B cell (primary cell): ENCODE results near the gene ZNF747. TPM values are rescaled to one million over a fixed set of nuclear protein-coding genes. Genes with fewer than 3 reads are reported as not detected.

Source experiments
- ATAC-seq: fragments of 200-7000 bp; cut with Tn5 transposase; one replicate; pipeline ENCODE4 v1.10.0; 2021; ENCODE audit warnings: low read depth, mild to moderate bottlenecking, moderate number of reproducible peaks, moderate library complexity
- CTCF ChIA-PET: fragments of 350-600 bp; sonication (Branson Sonifier 250); formaldehyde crosslinking; loops from one replicate; lab custom pipeline; 2021; ENCODE audit warnings: antibody characterized with exemption, inconsistent platforms; lab: Charles Lee
- POLR2A ChIA-PET: fragments of 350-600 bp; sonication (Branson Sonifier 250); formaldehyde crosslinking; loops from one replicate; lab custom pipeline; 2021; ENCODE audit warnings: antibody characterized with exemption; lab: Charles Lee
- DNase-seq: peaks from one replicate; pipeline ENCODE4 v3.0.0; 2013
- H2AFZ ChIP-seq: 2 replicates; pipeline ENCODE4 v1.6.1; 2012; ENCODE audit warnings: mild to moderate bottlenecking, low read depth, low read length; ENCODE audit not compliant: insufficient read depth, poor library complexity, severe bottlenecking
- H3K27ac ChIP-seq, 2 donors: 1 replicate in 1 of 2; 2 replicates in 1 of 2; pipeline ENCODE4 v1.5.1; 2012 to 2013; ENCODE audit warnings: low read length in 2 of 2, mild to moderate bottlenecking in 2 of 2, moderate library complexity in 1 of 2
- H3K27me3 ChIP-seq, 4 experiments: fragments of 200-600 bp in 1 of 4; sonication (generic) in 1 of 4; replicated peaks in 1 of 4; 1 replicate in 2 of 4; 2 replicates in 2 of 4; pipeline versions ENCODE4 v1.6.1 to v1.7.0; 2013 to 2016; ENCODE audit warnings: low read length in 3 of 4, mild to moderate bottlenecking in 2 of 4, mixed read lengths in 1 of 4, moderate library complexity in 1 of 4; ENCODE audit not compliant: insufficient read depth in 4 of 4, control insufficient read depth in 3 of 4; ENCODE audit errors: control extremely low read depth in 1 of 4
- H3K36me3 ChIP-seq, 2 experiments: replicated peaks in 1 of 2; 1 replicate in 1 of 2; 2 replicates in 1 of 2; pipeline versions ENCODE4 v1.6.1 to v1.7.1; 2013; ENCODE audit warnings: low read length in 1 of 2; ENCODE audit not compliant: insufficient read depth in 2 of 2, control insufficient read depth in 1 of 2; ENCODE audit errors: control extremely low read depth in 1 of 2, extremely low read depth in 1 of 2
- H3K4me1 ChIP-seq, 2 donors: fragments of 200-600 bp in 1 of 2; sonication (generic) in 1 of 2; 1 replicate in 1 of 2; 2 replicates in 1 of 2; pipeline versions ENCODE4 v1.5.1 to v1.6.1; 2013 to 2017; ENCODE audit warnings: low read length in 2 of 2; ENCODE audit not compliant: control insufficient read depth in 2 of 2, insufficient read depth in 2 of 2
- H3K4me2 ChIP-seq: replicated peaks from 2 replicates; pipeline ENCODE3; 2012; ENCODE audit warnings: mild to moderate bottlenecking, low read depth, low read length; ENCODE audit not compliant: poor library complexity, severe bottlenecking
- H3K4me3 ChIP-seq, 5 experiments: fragments of 200-600 bp in 1 of 5; sonication (generic) in 1 of 5; 1 replicate in 3 of 5; 2 replicates in 2 of 5; pipeline versions ENCODE4 v1.5.1 to v1.7.0; 2011 to 2016; ENCODE audit warnings: low read length in 4 of 5, mild to moderate bottlenecking in 4 of 5, low read depth in 2 of 5, control low read depth in 1 of 5, moderate library complexity in 1 of 5; ENCODE audit not compliant: insufficient read depth in 1 of 5; ENCODE audit errors: control extremely low read depth in 1 of 5, extremely low read depth in 1 of 5
- H3K79me2 ChIP-seq: fragments of 200-600 bp; sonication (generic); one replicate; pipeline ENCODE4 v1.6.0; 2016; ENCODE audit warnings: low read length; ENCODE audit not compliant: control insufficient read depth, insufficient read depth
- H3K9ac ChIP-seq: fragments of 200-600 bp; sonication (generic); 2 replicates; pipeline ENCODE4 v1.6.1; 2017; ENCODE audit warnings: mild to moderate bottlenecking, low read length, moderate library complexity
- H3K9me3 ChIP-seq, 3 donors: one replicate each; pipeline versions ENCODE4 v1.6.1 to v1.7.1; 2013; ENCODE audit warnings: low read length in 2 of 3; ENCODE audit not compliant: control insufficient read depth in 2 of 3, insufficient read depth in 1 of 3; ENCODE audit errors: control extremely low read depth in 1 of 3
- H4K20me1 ChIP-seq: 2 replicates; pipeline ENCODE4 v1.6.0; 2012; ENCODE audit warnings: mild to moderate bottlenecking, low read length; ENCODE audit not compliant: insufficient read depth, control insufficient read depth, poor library complexity, severe bottlenecking
- H3K27ac Mint-ChIP-seq: one replicate; pipeline ENCODE4 v1.8.0; 2021; ENCODE audit warnings: mixed read lengths
- H3K27me3 Mint-ChIP-seq: one replicate; pipeline ENCODE4 v1.8.0; 2021; ENCODE audit warnings: mixed read lengths
- H3K4me1 Mint-ChIP-seq: one replicate; pipeline ENCODE4 v1.8.0; 2021; ENCODE audit warnings: mixed read lengths
- H3K4me3 Mint-ChIP-seq: one replicate; pipeline ENCODE4 v1.8.0; 2021; ENCODE audit warnings: mixed read lengths
- H3K9me3 Mint-ChIP-seq: one replicate; pipeline ENCODE4 v1.8.0; 2022; ENCODE audit warnings: mixed read lengths; ENCODE audit not compliant: insufficient read depth
- EZH2 ChIP-seq: IDR thresholded peaks from 2 replicates; pipeline ENCODE4 v1.6.1; 2012; ENCODE audit warnings: borderline replicate concordance, low read depth, mild to moderate bottlenecking, moderate library complexity, low read length; ENCODE audit not compliant: insufficient read depth, poor library complexity, severe bottlenecking
- WGBS: methylation state at CpG from one replicate; pipeline ENCODE4 v1.1.5; 2013; ENCODE audit warnings: missing lambda C conversion rate; ENCODE audit not compliant: insufficient coverage; 5-methylcytosine and 5-hydroxymethylcytosine counted together
- intact Hi-C: fragments of 100-400 bp; cut with micrococcal nuclease; formaldehyde crosslinking; loops from one replicate; pipeline ENCODE4 v1.10.0; 2022
- polyA plus RNA-seq: library from polyadenylated mRNA; depleted of rRNA; stranded (reverse); fragments of >200 nt; gene quantifications from 2 replicates; pipeline ENCODE4 v1.2.3, GENCODE V29; 2012
- total RNA-seq, 2 donors: library from RNA; stranded (reverse); fragments of 120-200 nt in 1 of 2; gene quantifications; 1 replicate in 1 of 2; 2 replicates in 1 of 2; pipeline versions ENCODE4 v1.2.3 to v1.2.4, GENCODE V29; 2013 to 2022
- TF ChIP-seq, protein P1 (sequence below): fragments of 200-600 bp; IDR thresholded peaks from one replicate; pipeline ENCODE4 v1.8.0; 2022; ENCODE audit warnings: antibody characterized with exemption, mild to moderate bottlenecking

Gene ZNF747
- total and polyA plus RNA-seq, 2 donors (not counting 1 experiment from before 2014, with no cell fraction given) = 9.7 to 17.3 TPM

DNA sequence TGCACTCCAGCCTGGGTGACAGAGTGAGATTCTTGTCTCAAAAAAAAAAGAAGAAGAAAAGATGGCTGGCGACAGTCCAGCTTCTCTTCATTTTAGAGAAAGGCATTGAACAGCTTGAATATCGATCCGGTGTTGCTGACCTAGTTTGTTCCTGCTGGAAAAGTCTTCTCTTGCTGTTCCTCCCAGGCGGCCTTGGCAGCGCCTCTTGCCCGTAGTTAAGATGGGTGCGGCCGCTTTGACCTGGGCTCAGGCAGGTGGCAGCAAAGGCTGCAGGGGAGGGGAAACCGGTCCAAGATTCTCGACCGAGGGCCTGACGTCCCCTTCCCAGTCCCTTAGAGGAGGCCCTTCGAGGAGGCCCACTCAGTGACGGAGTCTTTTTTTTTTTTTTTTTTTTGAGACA is 27.4 kb upstream of the ZNF747 start:
- TF ChIP-seq, protein P1, sequence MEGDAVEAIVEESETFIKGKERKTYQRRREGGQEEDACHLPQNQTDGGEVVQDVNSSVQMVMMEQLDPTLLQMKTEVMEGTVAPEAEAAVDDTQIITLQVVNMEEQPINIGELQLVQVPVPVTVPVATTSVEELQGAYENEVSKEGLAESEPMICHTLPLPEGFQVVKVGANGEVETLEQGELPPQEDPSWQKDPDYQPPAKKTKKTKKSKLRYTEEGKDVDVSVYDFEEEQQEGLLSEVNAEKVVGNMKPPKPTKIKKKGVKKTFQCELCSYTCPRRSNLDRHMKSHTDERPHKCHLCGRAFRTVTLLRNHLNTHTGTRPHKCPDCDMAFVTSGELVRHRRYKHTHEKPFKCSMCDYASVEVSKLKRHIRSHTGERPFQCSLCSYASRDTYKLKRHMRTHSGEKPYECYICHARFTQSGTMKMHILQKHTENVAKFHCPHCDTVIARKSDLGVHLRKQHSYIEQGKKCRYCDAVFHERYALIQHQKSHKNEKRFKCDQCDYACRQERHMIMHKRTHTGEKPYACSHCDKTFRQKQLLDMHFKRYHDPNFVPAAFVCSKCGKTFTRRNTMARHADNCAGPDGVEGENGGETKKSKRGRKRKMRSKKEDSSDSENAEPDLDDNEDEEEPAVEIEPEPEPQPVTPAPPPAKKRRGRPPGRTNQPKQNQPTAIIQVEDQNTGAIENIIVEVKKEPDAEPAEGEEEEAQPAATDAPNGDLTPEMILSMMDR = no peak
- no peak for TF ChIP-seq EZH2
- H3K36me3 ChIP-seq = no peaks in the 10 kb centered on the region
- Mint-ChIP-seq H3K9me3 (no peaks in the 10 kb centered on the region), H3K27me3 (no peaks in the 10 kb centered on the region), H3K4me3 (peak overlapping the region; percentile 96), H3K27ac (peak overlapping the region; percentile 96), H3K4me1 (peaks cover 26% of the 10 kb centered on the region)
- WGBS = 92% methylated on average over 7 of the region's 14 CpGs
- H3K4me1 ChIP-seq = peaks cover 13 to 27% of the 10 kb centered on the region in 2 donors
- peak overlapping the region; percentile 83 for H3K4me2 ChIP-seq
- POLR2A ChIA-PET = interaction anchor here (0.7 to 6.1 kb wide), 9 partner anchors 10 to 252 kb away, joined by 3 to 81 read pairs (median 4); partner anchors contain the start of genes TBC1D10B, ZNF48, ZNF688 and ZNF689
- H3K79me2 ChIP-seq = peaks cover 5% of the 10 kb centered on the region
- no peaks in the 10 kb centered on the region for H3K27me3 ChIP-seq
- DNase-seq (no peak), ATAC-seq (no peak)
- peak overlapping the region; percentile 96 for H2AFZ ChIP-seq
- CTCF ChIA-PET = interaction anchor here (0.8 to 1.5 kb wide), 4 partner anchors 9 to 132 kb away, joined by 3 to 5 read pairs (median 3); partner anchors contain the start of genes DCTPP1, ZNF688 and ZNF747
- H3K9me3 ChIP-seq = peaks cover 0 to 6% (median 0%) of the 10 kb centered on the region in 3 donors
- peak overlapping the region; percentile 66 for H3K9ac ChIP-seq
- peak overlapping the region in 4 of 5 experiments; percentile 48 to 69 (median 68) for H3K4me3 ChIP-seq
- no peaks in the 10 kb centered on the region for H4K20me1 ChIP-seq
- intact Hi-C loops = no loop called here
- H3K27ac ChIP-seq = peak overlapping the region; percentile 63 to 84

DNA sequence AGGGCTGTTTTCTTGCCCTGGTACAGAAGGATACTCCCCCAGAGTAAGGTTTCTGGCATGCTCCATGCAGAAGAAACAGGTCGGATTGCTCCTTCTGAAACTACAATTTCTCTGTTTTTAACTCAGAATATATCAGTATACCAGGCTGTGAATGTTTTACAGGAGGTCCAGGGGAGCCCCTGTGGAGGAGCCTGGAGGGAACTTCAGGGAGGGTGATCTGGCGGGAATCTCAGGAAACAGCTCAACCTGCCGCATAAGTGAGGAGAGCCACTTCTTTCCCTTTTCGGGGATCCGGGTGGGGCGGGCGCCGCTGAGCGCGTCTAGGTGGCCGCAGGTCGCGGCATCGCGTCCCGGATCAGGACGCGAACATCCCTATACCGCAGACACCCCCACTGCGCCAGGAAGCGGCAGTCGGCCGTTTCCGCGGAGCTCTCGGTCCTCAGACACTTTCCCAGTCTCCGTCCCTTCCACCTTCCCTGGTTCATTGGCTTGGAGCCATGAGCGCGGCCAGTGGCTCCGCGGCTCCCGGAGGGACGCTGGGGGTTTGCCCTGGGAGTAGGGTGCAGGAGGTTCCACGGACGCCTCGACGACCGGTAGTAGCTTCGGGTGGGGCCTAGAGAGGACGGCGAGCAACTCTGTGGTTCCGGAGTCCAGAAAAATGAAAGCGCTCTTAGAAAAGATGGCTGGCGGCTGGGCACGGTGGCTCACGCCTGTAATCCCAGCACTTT is 26.6 kb upstream of the ZNF747 start:
- CTCF ChIA-PET = interaction anchor here (1.0 to 1.5 kb wide), 5 partner anchors 10 to 132 kb away, joined by 3 to 5 read pairs (median 3); partner anchors contain the start of genes DCTPP1, ZNF688, ZNF689 and ZNF747
- Histone ChIP-seq H3K4me1 (peaks cover 14 to 31% of the 10 kb centered on the region in 2 donors), H3K79me2 (peaks cover 12% of the 10 kb centered on the region), H3K36me3 (no peaks in the 10 kb centered on the region), H3K27ac (peak overlapping the region; percentile 63 to 84), H3K4me2 (peak overlapping the region; percentile 83), H3K4me3 (peak overlapping the region in 4 of 5 experiments; percentile 48 to 69 (median 68)), H3K9me3 (peaks cover 0 to 6% (median 0%) of the 10 kb centered on the region in 3 donors), H3K9ac (peak overlapping the region; percentile 66), H2AFZ (peak overlapping the region; percentile 96), H4K20me1 (no peaks in the 10 kb centered on the region), H3K27me3 (no peaks in the 10 kb centered on the region)
- ATAC-seq (no peak), DNase-seq (peak; percentile 69)
- H3K4me1 Mint-ChIP-seq = peaks cover 27% of the 10 kb centered on the region
- POLR2A ChIA-PET = interaction anchor here (0.7 to 6.1 kb wide), 10 partner anchors 10 to 253 kb away, joined by 3 to 81 read pairs (median 4); partner anchors contain the start of genes DCTPP1, TBC1D10B, ZNF48 and ZNF688
- H3K27me3 Mint-ChIP-seq = no peaks in the 10 kb centered on the region
- WGBS = 18% methylated on average over 45 of the region's 46 CpGs
- H3K4me3 Mint-ChIP-seq = peak overlapping the region; percentile 96
- TF ChIP-seq, protein P1 = no peak
- no peak for TF ChIP-seq EZH2
- intact Hi-C loops = no loop called here
- no peaks in the 10 kb centered on the region for H3K9me3 Mint-ChIP-seq
- peak overlapping the region; percentile 96 for H3K27ac Mint-ChIP-seq
